Loucy (cell line): Measurements from ENCODE around the gene CYP46A1.

Source experiments
- H2AFZ ChIP-seq: fragments of 200-600 bp; sonication (generic); 2 replicates; pipeline ENCODE4 v1.6.0; 2016; ENCODE audit warnings: antibody characterized with exemption, mild to moderate bottlenecking, low read length, moderate library complexity
- H3F3A ChIP-seq: fragments of 200-600 bp; 2 replicates; pipeline ENCODE4 v1.6.0; 2016; ENCODE audit warnings: antibody characterized with exemption, low read depth, mild to moderate bottlenecking
- H3K27me3 ChIP-seq: fragments of 200-600 bp; sonication (generic); 2 replicates; pipeline ENCODE4 v1.6.1; 2014; ENCODE audit warnings: low read length, mild to moderate bottlenecking; ENCODE audit not compliant: insufficient read depth, poor library complexity, severe bottlenecking
- H3K36me3 ChIP-seq: fragments of 200-600 bp; sonication (generic); 2 replicates; pipeline ENCODE4 v1.6.1; 2016; ENCODE audit warnings: low read length; ENCODE audit not compliant: insufficient read depth
- H3K4me1 ChIP-seq: fragments of 200-600 bp; sonication (generic); 2 replicates; pipeline ENCODE4 v1.5.1; 2014; ENCODE audit warnings: low read length, mild to moderate bottlenecking; ENCODE audit not compliant: insufficient read depth, poor library complexity, severe bottlenecking
- H3K4me2 ChIP-seq: fragments of 200-600 bp; sonication (generic); 2 replicates; pipeline ENCODE4 v1.6.0; 2014; ENCODE audit warnings: antibody characterized with exemption, low read length, low read depth, mild to moderate bottlenecking; ENCODE audit not compliant: poor library complexity, severe bottlenecking
- H3K4me3 ChIP-seq: fragments of 200-600 bp; sonication (generic); 2 replicates; pipeline ENCODE4 v1.5.1; 2014; ENCODE audit warnings: low read length, mild to moderate bottlenecking, mixed read lengths; ENCODE audit not compliant: poor library complexity, severe bottlenecking
- H3K79me2 ChIP-seq: fragments of 200-600 bp; sonication (generic); 2 replicates; pipeline ENCODE4 v1.6.1; 2014; ENCODE audit warnings: low read length; ENCODE audit not compliant: insufficient read depth
- H3K9ac ChIP-seq: fragments of 200-600 bp; sonication (generic); 2 replicates; pipeline ENCODE4 v1.6.0; 2014; ENCODE audit warnings: mild to moderate bottlenecking, low read depth, low read length, moderate library complexity; ENCODE audit not compliant: poor library complexity, severe bottlenecking
- H3K9me2 ChIP-seq: fragments of 200-600 bp; sonication (generic); replicated peaks from 2 replicates; pipeline ENCODE4 v1.6.1; 2016; ENCODE audit warnings: low read depth, low read length, mixed read lengths
- H3K9me3 ChIP-seq: fragments of 200-600 bp; sonication (generic); 2 replicates; pipeline ENCODE4 v1.6.1; 2014; ENCODE audit warnings: mild to moderate bottlenecking, antibody characterized with exemption, low read length, low read depth; ENCODE audit not compliant: insufficient read depth
- H4K20me1 ChIP-seq: fragments of 200-600 bp; sonication (generic); 2 replicates; pipeline ENCODE4 v1.6.0; 2014; ENCODE audit warnings: antibody characterized with exemption, low read length, mild to moderate bottlenecking; ENCODE audit not compliant: insufficient read depth, poor library complexity, severe bottlenecking
- EZH2phosphoT487 ChIP-seq: fragments of 200-600 bp; IDR thresholded peaks from 2 replicates; pipeline ENCODE4 v1.6.1; 2018; ENCODE audit warnings: antibody characterized with exemption, mild to moderate bottlenecking, moderate library complexity, borderline replicate concordance
- TF ChIP-seq, protein P1 (sequence below): fragments of 200-600 bp; sonication (generic); conservative IDR thresholded peaks from 2 replicates; pipeline ENCODE4 v1.5.1; 2014; ENCODE audit warnings: mild to moderate bottlenecking, antibody characterized with exemption, low read length

CYP46A1 gene

DNA sequence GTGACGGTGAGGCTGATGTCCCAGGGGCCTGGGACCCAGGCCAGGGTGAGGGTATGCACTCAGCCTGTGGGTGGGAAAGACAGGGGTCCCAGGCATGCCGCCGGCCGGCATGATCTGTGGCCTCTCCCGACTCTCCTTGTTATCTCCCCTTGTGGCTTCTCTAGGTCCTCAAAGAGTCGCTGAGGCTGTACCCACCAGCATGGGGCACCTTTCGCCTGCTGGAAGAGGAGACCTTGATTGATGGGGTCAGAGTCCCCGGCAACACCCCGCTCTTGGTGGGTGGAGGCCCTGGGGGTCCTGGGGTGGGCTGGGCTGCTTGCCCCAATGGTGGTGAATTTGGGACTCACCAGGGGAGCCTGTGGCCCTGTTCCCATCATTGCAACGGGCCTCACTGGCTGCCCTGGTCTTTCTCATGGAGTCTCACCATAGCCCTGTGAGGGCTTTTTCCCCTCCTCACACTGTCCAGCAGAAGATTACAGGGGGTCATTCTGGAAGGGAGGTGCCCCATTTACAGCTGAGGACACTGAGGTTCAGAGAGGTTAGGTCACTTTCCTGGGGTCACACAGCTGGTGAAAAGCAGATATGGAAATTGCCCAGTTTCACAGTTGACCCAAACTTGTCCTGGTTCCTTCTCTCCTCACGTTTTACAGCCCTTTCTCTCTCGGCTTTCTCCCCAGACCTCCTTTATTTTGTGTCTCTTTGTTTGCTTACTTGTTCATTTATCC is 37.9 kb downstream of the CYP46A1 start:
- Histone ChIP-seq H3K4me3 (no peak overlapping the region), H3F3A (no peaks in the 10 kb centered on the region), H3K4me2 (no peak overlapping the region), H3K36me3 (no peaks in the 10 kb centered on the region), H3K4me1 (no peaks in the 10 kb centered on the region), H4K20me1 (no peaks in the 10 kb centered on the region), H3K9me2 (no peaks in the 10 kb centered on the region), H3K9ac (no peak overlapping the region), H3K9me3 (no peaks in the 10 kb centered on the region), H2AFZ (no peak overlapping the region), H3K27me3 (no peaks in the 10 kb centered on the region), H3K79me2 (no peaks in the 10 kb centered on the region)
- TF ChIP-seq, protein P1, sequence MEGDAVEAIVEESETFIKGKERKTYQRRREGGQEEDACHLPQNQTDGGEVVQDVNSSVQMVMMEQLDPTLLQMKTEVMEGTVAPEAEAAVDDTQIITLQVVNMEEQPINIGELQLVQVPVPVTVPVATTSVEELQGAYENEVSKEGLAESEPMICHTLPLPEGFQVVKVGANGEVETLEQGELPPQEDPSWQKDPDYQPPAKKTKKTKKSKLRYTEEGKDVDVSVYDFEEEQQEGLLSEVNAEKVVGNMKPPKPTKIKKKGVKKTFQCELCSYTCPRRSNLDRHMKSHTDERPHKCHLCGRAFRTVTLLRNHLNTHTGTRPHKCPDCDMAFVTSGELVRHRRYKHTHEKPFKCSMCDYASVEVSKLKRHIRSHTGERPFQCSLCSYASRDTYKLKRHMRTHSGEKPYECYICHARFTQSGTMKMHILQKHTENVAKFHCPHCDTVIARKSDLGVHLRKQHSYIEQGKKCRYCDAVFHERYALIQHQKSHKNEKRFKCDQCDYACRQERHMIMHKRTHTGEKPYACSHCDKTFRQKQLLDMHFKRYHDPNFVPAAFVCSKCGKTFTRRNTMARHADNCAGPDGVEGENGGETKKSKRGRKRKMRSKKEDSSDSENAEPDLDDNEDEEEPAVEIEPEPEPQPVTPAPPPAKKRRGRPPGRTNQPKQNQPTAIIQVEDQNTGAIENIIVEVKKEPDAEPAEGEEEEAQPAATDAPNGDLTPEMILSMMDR, result no peak
- TF ChIP-seq EZH2phosphoT487, result no peak

DNA sequence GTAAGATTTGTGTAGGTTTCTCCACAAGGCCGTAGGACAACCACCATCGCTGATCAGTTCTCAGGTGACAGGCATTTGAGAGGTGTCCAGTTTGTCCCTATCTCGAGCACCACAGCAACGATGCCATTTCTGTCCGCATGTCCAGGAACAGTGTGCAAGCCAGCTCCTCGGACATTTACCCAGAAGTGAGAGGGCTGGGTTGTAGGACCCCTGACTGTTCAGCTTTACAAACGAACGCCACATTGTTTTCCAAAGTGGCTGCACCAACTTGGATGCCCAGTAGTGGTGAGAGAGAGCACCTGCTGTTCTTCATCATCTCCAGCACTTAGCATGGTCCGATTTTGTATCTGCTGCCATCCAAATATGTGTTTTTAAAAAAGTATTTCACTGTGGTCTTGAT is 38.6 kb downstream of the CYP46A1 start:
- Histone ChIP-seq H3K9me2 (no peaks in the 10 kb centered on the region), H3K4me3 (no peak overlapping the region), H4K20me1 (no peaks in the 10 kb centered on the region), H3K36me3 (no peaks in the 10 kb centered on the region), H3F3A (no peaks in the 10 kb centered on the region), H3K9me3 (no peaks in the 10 kb centered on the region), H2AFZ (no peak overlapping the region), H3K9ac (no peak overlapping the region), H3K79me2 (no peaks in the 10 kb centered on the region), H3K4me2 (no peak overlapping the region), H3K4me1 (no peaks in the 10 kb centered on the region), H3K27me3 (no peaks in the 10 kb centered on the region)
- TF ChIP-seq, protein P1, result no peak
- no peak for TF ChIP-seq EZH2phosphoT487

DNA sequence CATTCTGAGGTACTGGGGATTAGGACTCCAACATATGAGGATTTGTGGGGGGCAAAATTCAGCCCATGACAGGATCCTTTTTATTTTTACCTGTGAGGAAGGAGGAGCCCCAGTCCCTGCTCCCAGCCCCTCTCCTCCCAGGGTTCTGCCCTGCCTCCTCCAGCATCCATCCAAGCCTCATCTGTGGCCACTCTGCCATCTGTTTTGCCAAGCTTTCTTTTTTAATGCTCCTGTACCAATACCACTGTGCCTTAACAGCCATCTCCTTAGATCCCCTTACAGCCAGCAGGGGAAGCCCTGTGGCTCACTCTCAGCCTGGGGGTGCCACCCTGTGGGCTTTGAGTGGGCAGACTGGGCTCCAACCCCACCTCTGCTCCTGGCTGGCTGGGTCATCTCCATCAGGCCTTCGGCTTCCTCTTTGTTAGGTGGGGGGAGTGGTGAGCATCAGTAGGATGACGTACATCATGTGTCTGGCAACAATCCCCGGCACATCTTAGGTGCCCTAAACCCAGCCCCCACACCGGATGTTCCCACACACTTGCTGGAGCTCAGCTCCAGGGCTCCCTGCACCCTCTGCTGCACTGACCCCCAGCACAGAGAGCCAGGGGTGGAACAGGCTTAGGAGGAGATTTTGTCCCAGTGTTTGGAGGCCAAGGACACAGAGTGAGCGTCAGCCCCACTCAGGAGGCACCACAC is 40.2 kb downstream of the CYP46A1 start:
- Histone ChIP-seq H3K9me3 (no peaks in the 10 kb centered on the region), H3K9ac (no peak overlapping the region), H3K4me2 (no peak overlapping the region), H3K36me3 (no peaks in the 10 kb centered on the region), H2AFZ (no peak overlapping the region), H3K9me2 (no peaks in the 10 kb centered on the region), H3K27me3 (no peaks in the 10 kb centered on the region), H3K4me3 (no peak overlapping the region), H3K79me2 (no peaks in the 10 kb centered on the region), H3K4me1 (no peaks in the 10 kb centered on the region), H4K20me1 (no peaks in the 10 kb centered on the region), H3F3A (no peaks in the 10 kb centered on the region)
- TF ChIP-seq, protein P1, result no peak
- TF ChIP-seq EZH2phosphoT487, result no peak
